Measurements from ENCODE around the gene RYR2.

RYR2 gene

GRCh38 chr1:237745545-237745944 is 703.6 kb downstream of the RYR2 start:
- no peak for TF ChIP-seq CTCF (IDR thresholded peaks at IDR 0.05; ENCODE audit: insufficient read depth, low read depth, low read length, missing control alignments)
- H3K4me3 ChIP-seq (ENCODE audit: low read length), result no peak overlapping the region
- DNase-seq (ENCODE audit: low read depth), result no peak

- DNase-seq (ENCODE audit: low read depth), result no peak
- H3K4me3 ChIP-seq (ENCODE audit: low read length), result no peak overlapping the region
- no peak for TF ChIP-seq CTCF (IDR thresholded peaks at IDR 0.05; ENCODE audit: insufficient read depth, low read depth, low read length, missing control alignments)
These were observed 706.4 kb downstream of the RYR2 start for GRCh38 chr1:237748171-237748960.

- DNase-seq (ENCODE audit: low read depth), result no peak
- no peak for TF ChIP-seq CTCF (IDR thresholded peaks at IDR 0.05; ENCODE audit: insufficient read depth, low read depth, low read length, missing control alignments)
- H3K4me3 ChIP-seq (ENCODE audit: low read length), result no peak overlapping the region
These were observed 707.1 kb downstream of the RYR2 start for GRCh38 chr1:237749122-237749521.

- TF ChIP-seq CTCF (IDR thresholded peaks at IDR 0.05; ENCODE audit: insufficient read depth, low read depth, low read length, missing control alignments), result no peak
- DNase-seq (ENCODE audit: low read depth), result no peak
- H3K4me3 ChIP-seq (ENCODE audit: low read length), result no peak overlapping the region
These were observed 709.1 kb downstream of the RYR2 start for GRCh38 chr1:237751090-237751489.

- H3K4me3 ChIP-seq (ENCODE audit: low read length), result no peak overlapping the region
- no peak for DNase-seq (ENCODE audit: low read depth)
- no peak for TF ChIP-seq CTCF (IDR thresholded peaks at IDR 0.05; ENCODE audit: insufficient read depth, low read depth, low read length, missing control alignments)
These were observed 712.6 kb downstream of the RYR2 start for GRCh38 chr1:237754627-237755026.

GRCh38 chr1:237756304-237756967 is 714.5 kb downstream of the RYR2 start:
- TF ChIP-seq CTCF (IDR thresholded peaks at IDR 0.05; ENCODE audit: insufficient read depth, low read depth, low read length, missing control alignments), result no peak
- DNase-seq (ENCODE audit: low read depth), result no peak
- no peak overlapping the region for H3K4me3 ChIP-seq (ENCODE audit: low read length)

All from epithelial cell of esophagus (primary cell).